ENCODE results near the gene PCBP3. TPM values are rescaled to one million over a fixed set of nuclear protein-coding genes. Genes with fewer than 3 reads are reported as not detected.

The PCBP3 gene
- polyA plus RNA-seq, 1 donor (not counting 4 experiments of a cell fraction or from before 2014, with no cell fraction given), result 0.25 TPM

- H3K4me2 ChIP-seq (ENCODE audit: control insufficient read depth, extremely low read depth, insufficient read depth, low read depth, low read length), result no peak overlapping the region
Measured at GRCh38 chr21:45966791-45967394, 323.4 kb downstream of the PCBP3 start.

GRCh38 chr21:45969921-45970673 lies 326.6 kb downstream of the PCBP3 start:
- H3K36me3 ChIP-seq (ENCODE audit: control insufficient read depth in 2 of 2, extremely low read depth in 1 of 2, insufficient read depth in 2 of 2, low read length in 2 of 2), result no peaks in the 10 kb centered on the region
- H4K20me1 ChIP-seq (ENCODE audit: control insufficient read depth, extremely low read depth, insufficient read depth, low read length), result no peaks in the 10 kb centered on the region
- no peak overlapping the region for H3K27ac ChIP-seq (ENCODE audit: control insufficient read depth, insufficient read depth, low read length)
- H2AFZ ChIP-seq (ENCODE audit: control insufficient read depth, low read length), result no peak overlapping the region
- TF ChIP-seq CTCF (optimal IDR thresholded peaks at IDR 0.05 in 1 of 3, IDR thresholded peaks at IDR 0.05 in 1 of 3, conservative IDR thresholded peaks at IDR 0.05 in 1 of 3; ENCODE audit: extremely low read depth in 1 of 3, insufficient read depth in 2 of 3, low read length in 3 of 3) (no peak), EZH2 (IDR thresholded peaks at IDR 0.05; ENCODE audit: low read length) (no peak)
- FAIRE-seq (no peak), DNase-seq (ENCODE audit: low read depth, low spot score) (no peak)
- no peak overlapping the region for H3K9ac ChIP-seq (ENCODE audit: control insufficient read depth, extremely low read depth, insufficient read depth, low read length)
- peaks cover 20% of the 10 kb centered on the region for H3K4me1 ChIP-seq (ENCODE audit: control insufficient read depth, extremely low read depth, insufficient read depth, low read length)
- no peaks in the 10 kb centered on the region for H3K79me2 ChIP-seq (ENCODE audit: control insufficient read depth, insufficient read depth, low read length)
- H3K27me3 ChIP-seq (ENCODE audit: control insufficient read depth, extremely low read depth, insufficient read depth, low read length), result peaks cover 31% of the 10 kb centered on the region
- no peaks in the 10 kb centered on the region for H3K9me1 ChIP-seq (ENCODE audit: control insufficient read depth, extremely low read depth, insufficient read depth, low read length)
- no peak overlapping the region for H3K4me3 ChIP-seq (ENCODE audit: control insufficient read depth in 2 of 3, extremely low read depth in 1 of 3, insufficient read depth in 2 of 3, low read depth in 1 of 3, low read length in 3 of 3)
- dilution Hi-C loops (cut with MboI; ENCODE audit: extremely low pct_ligation_motif_present, low sequenced_read_pairs), result no loop called here
- H3K9me3 ChIP-seq (ENCODE audit: control insufficient read depth, low read depth, low read length), result no peaks in the 10 kb centered on the region
- no peak overlapping the region for H3K4me2 ChIP-seq (ENCODE audit: control insufficient read depth, extremely low read depth, insufficient read depth, low read depth, low read length)

More at GRCh38 chr21:45966791-45967394, 323.4 kb downstream of the PCBP3 start:
- no peaks in the 10 kb centered on the region for H3K36me3 ChIP-seq (ENCODE audit: control insufficient read depth in 2 of 2, extremely low read depth in 1 of 2, insufficient read depth in 2 of 2, low read length in 2 of 2)
- H3K9me3 ChIP-seq (ENCODE audit: control insufficient read depth, low read depth, low read length), result peaks cover 3% of the 10 kb centered on the region
- H3K79me2 ChIP-seq (ENCODE audit: control insufficient read depth, insufficient read depth, low read length), result no peaks in the 10 kb centered on the region
- no peaks in the 10 kb centered on the region for H3K4me1 ChIP-seq (ENCODE audit: control insufficient read depth, extremely low read depth, insufficient read depth, low read length)
- FAIRE-seq, result no peak
- no peaks in the 10 kb centered on the region for H3K9me1 ChIP-seq (ENCODE audit: control insufficient read depth, extremely low read depth, insufficient read depth, low read length)
- peaks cover under 1% of the 10 kb centered on the region for H3K27me3 ChIP-seq (ENCODE audit: control insufficient read depth, extremely low read depth, insufficient read depth, low read length)
- dilution Hi-C loops (cut with MboI; ENCODE audit: extremely low pct_ligation_motif_present, low sequenced_read_pairs), result no loop called here
- no peaks in the 10 kb centered on the region for H4K20me1 ChIP-seq (ENCODE audit: control insufficient read depth, extremely low read depth, insufficient read depth, low read length)
- TF ChIP-seq CTCF (optimal IDR thresholded peaks at IDR 0.05 in 1 of 3, IDR thresholded peaks at IDR 0.05 in 1 of 3, conservative IDR thresholded peaks at IDR 0.05 in 1 of 3; ENCODE audit: extremely low read depth in 1 of 3, insufficient read depth in 2 of 3, low read length in 3 of 3) (no peak), EZH2 (IDR thresholded peaks at IDR 0.05; ENCODE audit: low read length) (no peak)
- H3K4me3 ChIP-seq (ENCODE audit: control insufficient read depth in 2 of 3, extremely low read depth in 1 of 3, insufficient read depth in 2 of 3, low read depth in 1 of 3, low read length in 3 of 3), result no peak overlapping the region
- no peak overlapping the region for H3K9ac ChIP-seq (ENCODE audit: control insufficient read depth, extremely low read depth, insufficient read depth, low read length)
- no peak for DNase-seq (ENCODE audit: low read depth, low spot score)
- no peak overlapping the region for H2AFZ ChIP-seq (ENCODE audit: control insufficient read depth, low read length)
- H3K27ac ChIP-seq (ENCODE audit: control insufficient read depth, insufficient read depth, low read length), result no peak overlapping the region
